H1 (cell line): Measurements from ENCODE around the gene TYK2. TPM values are rescaled to one million over a fixed set of nuclear protein-coding genes. Genes with fewer than 3 reads are reported as not detected.

Experiments used
- CTCF ChIA-PET: fragments of 300-600 bp; sonication (Branson Sonifier 250); formaldehyde crosslinking; loops from one replicate; lab custom pipeline; 2021; ENCODE audit not compliant: partially characterized antibody; lab: Charles Lee
- POLR2A ChIA-PET: fragments of 300-600 bp; sonication (Branson Sonifier 250); formaldehyde crosslinking; loops from one replicate; lab custom pipeline; 2021; ENCODE audit warnings: inconsistent platforms; ENCODE audit not compliant: partially characterized antibody; lab: Charles Lee
- DNase-seq, 2 experiments: peaks; one replicate each; pipeline versions ENCODE4 v3.0.0 to v3.0.0-alpha.2; 2010 to 2022; ENCODE audit warnings: low spot score in 2 of 2, low read depth in 1 of 2, mixed read lengths in 1 of 2
- FAIRE-seq: peaks from 2 replicates; lab custom pipeline; 2011; peaks lifted over from hg19 to GRCh38; lab: Jason Lieb, UNC
- H2AFZ ChIP-seq: 2 replicates; pipeline ENCODE4 v1.8.1; 2012; ENCODE audit warnings: low read length, inconsistent platforms
- H2AK5ac ChIP-seq: 2 replicates; pipeline ENCODE4 v1.6.1; 2013; ENCODE audit warnings: low read depth, low read length
- H2BK120ac ChIP-seq: replicated peaks from 2 replicates; pipeline ENCODE3; 2013; ENCODE audit warnings: low read depth, low read length, inconsistent platforms
- H2BK12ac ChIP-seq: 2 replicates; pipeline ENCODE4 v1.6.1; 2013; ENCODE audit warnings: low read depth, low read length
- H2BK15ac ChIP-seq: 2 replicates; pipeline ENCODE4 v1.6.1; 2013; ENCODE audit warnings: low read length
- H2BK20ac ChIP-seq: 2 replicates; pipeline ENCODE4 v1.6.1; 2013; ENCODE audit warnings: low read length
- H2BK5ac ChIP-seq: 2 replicates; pipeline ENCODE4 v1.6.1; 2013; ENCODE audit warnings: low read depth, low read length
- H3K14ac ChIP-seq: 2 replicates; pipeline ENCODE4 v1.6.1; 2013; ENCODE audit warnings: inconsistent platforms; ENCODE audit not compliant: insufficient read length
- H3K18ac ChIP-seq: 2 replicates; pipeline ENCODE4 v1.6.1; 2013; ENCODE audit warnings: low read length; ENCODE audit errors: extremely low read depth
- H3K23ac ChIP-seq: 2 replicates; pipeline ENCODE4 v1.6.1; 2013; ENCODE audit warnings: inconsistent platforms; ENCODE audit not compliant: insufficient read length
- H3K23me2 ChIP-seq: 2 replicates; pipeline ENCODE4 v1.6.1; 2013; ENCODE audit warnings: low read depth, low read length
- H3K27ac ChIP-seq: 2 replicates; pipeline ENCODE4 v1.6.1; 2011; ENCODE audit warnings: low read depth, low read length, inconsistent platforms
- H3K27me3 ChIP-seq, 4 experiments: replicated peaks in 1 of 4; 1 replicate in 1 of 4; 2 replicates in 3 of 4; pipeline versions ENCODE4 v1.6.1 to v1.8.1; 2011 to 2013; ENCODE audit warnings: low read length in 3 of 4, mild to moderate bottlenecking in 3 of 4, inconsistent platforms in 2 of 4, mixed read lengths in 2 of 4, moderate library complexity in 1 of 4; ENCODE audit not compliant: control insufficient read depth in 3 of 4, insufficient read depth in 3 of 4; ENCODE audit errors: extremely low read depth in 1 of 4
- H3K36me3 ChIP-seq, 4 experiments: 2 replicates each; pipeline versions ENCODE4 v1.6.1 to v1.8.1; 2011 to 2013; ENCODE audit warnings: mild to moderate bottlenecking in 4 of 4, low read length in 3 of 4, moderate library complexity in 2 of 4, control low read depth in 1 of 4, inconsistent platforms in 1 of 4; ENCODE audit not compliant: insufficient read depth in 4 of 4, control insufficient read depth in 2 of 4
- H3K4ac ChIP-seq: replicated peaks from 2 replicates; pipeline ENCODE3; 2013; ENCODE audit warnings: low read length, low read depth, mixed read lengths, inconsistent platforms; ENCODE audit not compliant: insufficient read length
- H3K4me1 ChIP-seq, 4 experiments: replicated peaks in 1 of 4; 1 replicate in 1 of 4; 2 replicates in 3 of 4; pipeline versions ENCODE4 v1.6.1 to v1.8.1; 2011 to 2013; ENCODE audit warnings: low read length in 3 of 4, inconsistent platforms in 2 of 4, mixed read lengths in 1 of 4; ENCODE audit not compliant: insufficient read depth in 4 of 4, control insufficient read depth in 3 of 4
- H3K4me2 ChIP-seq, 2 experiments: 2 replicates each; pipeline versions ENCODE4 v1.6.1 to v1.8.1; 2011 to 2013; ENCODE audit warnings: low read depth in 2 of 2, low read length in 2 of 2, control low read depth in 1 of 2, inconsistent platforms in 1 of 2, mild to moderate bottlenecking in 1 of 2; ENCODE audit not compliant: insufficient read depth in 1 of 2
- H3K4me3 ChIP-seq, 4 experiments: fragments of 200-600, 300-600 bp in 1 of 4; sonication (generic), shearing (Covaris generic), sonication (Bioruptor Twin) in 1 of 4; 2 replicates each; pipeline versions ENCODE4 v1.5.1 to v1.8.1; 2011 to 2016; ENCODE audit warnings: low read length in 4 of 4, low read depth in 3 of 4, control low read depth in 2 of 4, inconsistent platforms in 2 of 4, mild to moderate bottlenecking in 2 of 4, mixed read lengths in 1 of 4, moderate library complexity in 1 of 4; ENCODE audit not compliant: insufficient read depth in 2 of 4; ENCODE audit errors: extremely low read depth in 1 of 4
- H3K56ac ChIP-seq: replicated peaks from 2 replicates; pipeline ENCODE3; 2013; ENCODE audit warnings: low read depth, mild to moderate bottlenecking, mixed read lengths, low read length, inconsistent platforms; ENCODE audit not compliant: insufficient read length
- H3K79me1 ChIP-seq: 2 replicates; pipeline ENCODE4 v1.6.1; 2013; ENCODE audit warnings: low read depth, low read length, control low read depth
- H3K79me2 ChIP-seq, 2 experiments: 2 replicates each; pipeline versions ENCODE4 v1.6.1 to v1.8.1; 2012 to 2013; ENCODE audit warnings: low read length in 2 of 2, mild to moderate bottlenecking in 2 of 2, inconsistent platforms in 1 of 2; ENCODE audit not compliant: insufficient read depth in 2 of 2, control insufficient read depth in 1 of 2
- H3K9ac ChIP-seq, 4 experiments: replicated peaks in 1 of 4; 1 replicate in 1 of 4; 2 replicates in 3 of 4; pipeline versions ENCODE4 v1.6.1 to v1.8.1; 2011 to 2013; ENCODE audit warnings: low read depth in 3 of 4, low read length in 3 of 4, control low read depth in 2 of 4, mild to moderate bottlenecking in 2 of 4, moderate library complexity in 2 of 4, inconsistent platforms in 1 of 4; ENCODE audit errors: extremely low read depth in 1 of 4
- H3K9me3 ChIP-seq, 2 experiments: 2 replicates each; pipeline versions ENCODE4 v1.6.1 to v1.8.1; 2012 to 2013; ENCODE audit warnings: mild to moderate bottlenecking in 2 of 2, moderate library complexity in 2 of 2, control low read depth in 1 of 2, inconsistent platforms in 1 of 2, low read depth in 1 of 2, low read length in 1 of 2, mixed read lengths in 1 of 2; ENCODE audit not compliant: insufficient read depth in 2 of 2
- H4K20me1 ChIP-seq, 2 experiments: replicated peaks in 1 of 2; 2 replicates each; pipeline versions ENCODE3 to v1.8.1; 2011 to 2013; ENCODE audit warnings: inconsistent platforms in 2 of 2, low read length in 2 of 2, mild to moderate bottlenecking in 1 of 2; ENCODE audit not compliant: insufficient read depth in 2 of 2, control insufficient read depth in 1 of 2
- H4K5ac ChIP-seq: 2 replicates; pipeline ENCODE4 v1.6.1; 2013; ENCODE audit warnings: low read length, low read depth, mixed read lengths, inconsistent platforms; ENCODE audit not compliant: insufficient read length
- H4K8ac ChIP-seq: 2 replicates; pipeline ENCODE4 v1.8.0; 2013; ENCODE audit warnings: mild to moderate bottlenecking, moderate library complexity, low read length, inconsistent platforms; ENCODE audit not compliant: insufficient read depth; ENCODE audit errors: extremely low read depth
- H4K91ac ChIP-seq: replicated peaks from 2 replicates; pipeline ENCODE3; 2013; ENCODE audit warnings: low read length, mixed read lengths, inconsistent platforms; ENCODE audit not compliant: insufficient read length
- ASH2L ChIP-seq: fragments of 200-600, 300-600 bp; sonication (generic); IDR thresholded peaks from one replicate; pipeline ENCODE4 v1.7.1; 2017; ENCODE audit warnings: low read length
- CBX5 ChIP-seq: fragments of 300-800, 300-1000 bp; sonication (generic); IDR thresholded peaks from 2 replicates; pipeline ENCODE4 v1.7.1; 2016; ENCODE audit warnings: antibody characterized with exemption, low read length, low read depth
- CEBPB ChIP-seq: IDR thresholded peaks from 2 replicates; pipeline ENCODE4 v1.6.1; 2012; ENCODE audit warnings: low read depth, low read length
- GABPA ChIP-seq: IDR thresholded peaks from 2 replicates; pipeline ENCODE4 v1.6.1; 2011; ENCODE audit warnings: mild to moderate bottlenecking, low read length, moderate library complexity, borderline replicate concordance; ENCODE audit not compliant: insufficient read depth
- GTF2F1 ChIP-seq: IDR thresholded peaks from 2 replicates; pipeline ENCODE4 v1.6.1; 2012; ENCODE audit warnings: low read depth, low read length, improper control_type of control experiment, borderline replicate concordance
- WGBS, 2 experiments: shearing (Covaris generic) in 1 of 2; methylation state at CpG; one replicate each; pipeline versions ENCODE4 v1.1.6 to v1.1.7; 2013 to 2015; ENCODE audit warnings: low lambda C conversion rate in 2 of 2, mixed read lengths in 2 of 2, inconsistent platforms in 1 of 2, low coverage in 1 of 2, missing lambda C conversion rate in 1 of 2; ENCODE audit not compliant: insufficient replicate concordance in 2 of 2, insufficient coverage in 1 of 2, insufficient read length in 1 of 2; ENCODE audit errors: extremely low coverage in 1 of 2, missing lambda C conversion rate in 1 of 2; 5-methylcytosine and 5-hydroxymethylcytosine counted together
- polyA plus RNA-seq, 7 experiments: library from polyadenylated mRNA; depleted of rRNA in 3 of 7; stranded (reverse) in 5 of 7; unstranded in 2 of 7; fragments of >200 nt in 5 of 7; fragments of 200-250 nt in 2 of 7; gene quantifications; 1 replicate in 5 of 7; 2 replicates in 1 of 7; 4 replicates in 1 of 7; pipeline versions ENCODE4 v1.2.1 to v1.2.3, GENCODE V29; 2011 to 2013; ENCODE audit warnings: missing spikeins in 2 of 7, mixed read lengths in 2 of 7
- total RNA-seq: library from RNA; stranded (reverse); fragmentation: NEBNext Ultra II Directional; extraction: Animal tissue kit (Norgen Biotek cat#: 25700); gene quantifications from 2 replicates; pipeline ENCODE4 v1.2.1, GENCODE V29; 2021

TYK2 gene
- total and polyA plus RNA-seq, 2 of the 8 experiments (the other 6 are each of a cell fraction or from before 2014, with no cell fraction given): 32.1 to 40.8 TPM

- no peak overlapping the region for H2BK20ac ChIP-seq
- no peak overlapping the region for H3K4ac ChIP-seq
- no peaks in the 10 kb centered on the region for H3K4me1 ChIP-seq
- H3K9me3 ChIP-seq: no peaks in the 10 kb centered on the region
- H2AFZ ChIP-seq: no peak overlapping the region
- TF ChIP-seq GABPA (no peak), CEBPB (no peak), GTF2F1 (no peak), ASH2L (no peak), CBX5 (no peak)
- no peak overlapping the region for H3K14ac ChIP-seq
- H3K18ac ChIP-seq: no peak overlapping the region
- no peak overlapping the region for H4K8ac ChIP-seq
- H3K36me3 ChIP-seq: peaks cover 38 to 82% (median 66%) of the 10 kb centered on the region in 4 experiments
- DNase-seq (no peak), FAIRE-seq (no peak)
- peaks cover 0 to 6% of the 10 kb centered on the region in 2 experiments; a peak in 1 of 4 replicates for H3K79me2 ChIP-seq
- peaks cover 3 to 26% of the 10 kb centered on the region in 2 experiments for H4K20me1 ChIP-seq
- H3K23me2 ChIP-seq: no peaks in the 10 kb centered on the region; the same call in 1 of the 2 replicates
- H3K4me2 ChIP-seq: no peak overlapping the region
- no peak overlapping the region for H2BK12ac ChIP-seq
- no peak overlapping the region for H4K5ac ChIP-seq
- ChIA-PET CTCF (interaction anchor here (0.6 to 2.2 kb wide), 5 partner anchors 49 to 67 kb away, joined by 3 to 7 read pairs (median 3); partner anchors contain the start of gene ICAM1), POLR2A (interaction anchor here (0.6 to 1.9 kb wide), 4 partner anchors 10 to 71 kb away, joined by 3 read pairs; partner anchors contain the start of genes FDX2 and ZGLP1)
- H2BK5ac ChIP-seq: no peak overlapping the region
- H4K91ac ChIP-seq: no peak overlapping the region
- no peak overlapping the region for H3K4me3 ChIP-seq
- no peak overlapping the region for H3K27ac ChIP-seq
- WGBS, 2 experiments: 92% methylated on average over 8 of the region's 8 CpGs; no CpG with 5 or more reads in 1 of the 2 experiments
- H3K79me1 ChIP-seq: peaks cover 2% of the 10 kb centered on the region; the same call in 1 of the 2 replicates
- no peak overlapping the region for H2BK15ac ChIP-seq
- H3K27me3 ChIP-seq: no peaks in the 10 kb centered on the region; a peak in 1 of 7 replicates
- H2BK120ac ChIP-seq: no peak overlapping the region
- H3K9ac ChIP-seq: no peak overlapping the region
- no peak overlapping the region for H3K23ac ChIP-seq
- no peak overlapping the region for H2AK5ac ChIP-seq
- no peak overlapping the region for H3K56ac ChIP-seq
Measured at GRCh38 chr19:10325732-10326131, 54.6 kb downstream of the TYK2 start.
